H1 (cell line): ENCODE data around the gene PRG2. TPM values are rescaled to one million over a fixed set of nuclear protein-coding genes. Genes with fewer than 3 reads are reported as not detected.

ENCODE experiments used
- CTCF ChIA-PET: fragments of 300-600 bp; sonication (Branson Sonifier 250); formaldehyde crosslinking; loops from one replicate; lab custom pipeline; 2021; ENCODE audit not compliant: partially characterized antibody; lab: Charles Lee
- POLR2A ChIA-PET: fragments of 300-600 bp; sonication (Branson Sonifier 250); formaldehyde crosslinking; loops from one replicate; lab custom pipeline; 2021; ENCODE audit warnings: inconsistent platforms; ENCODE audit not compliant: partially characterized antibody; lab: Charles Lee
- DNase-seq, 2 experiments: peaks; one replicate each; pipeline versions ENCODE4 v3.0.0 to v3.0.0-alpha.2; 2010 to 2022; ENCODE audit warnings: low spot score in 2 of 2, low read depth in 1 of 2, mixed read lengths in 1 of 2
- FAIRE-seq: peaks from 2 replicates; lab custom pipeline; 2011; peaks lifted over from hg19 to GRCh38; lab: Jason Lieb, UNC
- H2AFZ ChIP-seq: 2 replicates; pipeline ENCODE4 v1.8.1; 2012; ENCODE audit warnings: low read length, inconsistent platforms
- H2AK5ac ChIP-seq: 2 replicates; pipeline ENCODE4 v1.6.1; 2013; ENCODE audit warnings: low read depth, low read length
- H2BK120ac ChIP-seq: replicated peaks from 2 replicates; pipeline ENCODE3; 2013; ENCODE audit warnings: low read depth, low read length, inconsistent platforms
- H2BK12ac ChIP-seq: 2 replicates; pipeline ENCODE4 v1.6.1; 2013; ENCODE audit warnings: low read depth, low read length
- H2BK15ac ChIP-seq: 2 replicates; pipeline ENCODE4 v1.6.1; 2013; ENCODE audit warnings: low read length
- H2BK20ac ChIP-seq: 2 replicates; pipeline ENCODE4 v1.6.1; 2013; ENCODE audit warnings: low read length
- H2BK5ac ChIP-seq: 2 replicates; pipeline ENCODE4 v1.6.1; 2013; ENCODE audit warnings: low read depth, low read length
- H3K14ac ChIP-seq: 2 replicates; pipeline ENCODE4 v1.6.1; 2013; ENCODE audit warnings: inconsistent platforms; ENCODE audit not compliant: insufficient read length
- H3K18ac ChIP-seq: 2 replicates; pipeline ENCODE4 v1.6.1; 2013; ENCODE audit warnings: low read length; ENCODE audit errors: extremely low read depth
- H3K23ac ChIP-seq: 2 replicates; pipeline ENCODE4 v1.6.1; 2013; ENCODE audit warnings: inconsistent platforms; ENCODE audit not compliant: insufficient read length
- H3K23me2 ChIP-seq: 2 replicates; pipeline ENCODE4 v1.6.1; 2013; ENCODE audit warnings: low read depth, low read length
- H3K27ac ChIP-seq: 2 replicates; pipeline ENCODE4 v1.6.1; 2011; ENCODE audit warnings: low read depth, low read length, inconsistent platforms
- H3K27me3 ChIP-seq, 4 experiments: replicated peaks in 1 of 4; 1 replicate in 1 of 4; 2 replicates in 3 of 4; pipeline versions ENCODE4 v1.6.1 to v1.8.1; 2011 to 2013; ENCODE audit warnings: low read length in 3 of 4, mild to moderate bottlenecking in 3 of 4, inconsistent platforms in 2 of 4, mixed read lengths in 2 of 4, moderate library complexity in 1 of 4; ENCODE audit not compliant: control insufficient read depth in 3 of 4, insufficient read depth in 3 of 4; ENCODE audit errors: extremely low read depth in 1 of 4
- H3K36me3 ChIP-seq, 4 experiments: 2 replicates each; pipeline versions ENCODE4 v1.6.1 to v1.8.1; 2011 to 2013; ENCODE audit warnings: mild to moderate bottlenecking in 4 of 4, low read length in 3 of 4, moderate library complexity in 2 of 4, control low read depth in 1 of 4, inconsistent platforms in 1 of 4; ENCODE audit not compliant: insufficient read depth in 4 of 4, control insufficient read depth in 2 of 4
- H3K4ac ChIP-seq: replicated peaks from 2 replicates; pipeline ENCODE3; 2013; ENCODE audit warnings: low read length, low read depth, mixed read lengths, inconsistent platforms; ENCODE audit not compliant: insufficient read length
- H3K4me1 ChIP-seq, 4 experiments: replicated peaks in 1 of 4; 1 replicate in 1 of 4; 2 replicates in 3 of 4; pipeline versions ENCODE4 v1.6.1 to v1.8.1; 2011 to 2013; ENCODE audit warnings: low read length in 3 of 4, inconsistent platforms in 2 of 4, mixed read lengths in 1 of 4; ENCODE audit not compliant: insufficient read depth in 4 of 4, control insufficient read depth in 3 of 4
- H3K4me2 ChIP-seq, 2 experiments: 2 replicates each; pipeline versions ENCODE4 v1.6.1 to v1.8.1; 2011 to 2013; ENCODE audit warnings: low read depth in 2 of 2, low read length in 2 of 2, control low read depth in 1 of 2, inconsistent platforms in 1 of 2, mild to moderate bottlenecking in 1 of 2; ENCODE audit not compliant: insufficient read depth in 1 of 2
- H3K4me3 ChIP-seq, 4 experiments: fragments of 200-600, 300-600 bp in 1 of 4; sonication (generic), shearing (Covaris generic), sonication (Bioruptor Twin) in 1 of 4; 2 replicates each; pipeline versions ENCODE4 v1.5.1 to v1.8.1; 2011 to 2016; ENCODE audit warnings: low read length in 4 of 4, low read depth in 3 of 4, control low read depth in 2 of 4, inconsistent platforms in 2 of 4, mild to moderate bottlenecking in 2 of 4, mixed read lengths in 1 of 4, moderate library complexity in 1 of 4; ENCODE audit not compliant: insufficient read depth in 2 of 4; ENCODE audit errors: extremely low read depth in 1 of 4
- H3K56ac ChIP-seq: replicated peaks from 2 replicates; pipeline ENCODE3; 2013; ENCODE audit warnings: low read depth, mild to moderate bottlenecking, mixed read lengths, low read length, inconsistent platforms; ENCODE audit not compliant: insufficient read length
- H3K79me1 ChIP-seq: 2 replicates; pipeline ENCODE4 v1.6.1; 2013; ENCODE audit warnings: low read depth, low read length, control low read depth
- H3K79me2 ChIP-seq, 2 experiments: 2 replicates each; pipeline versions ENCODE4 v1.6.1 to v1.8.1; 2012 to 2013; ENCODE audit warnings: low read length in 2 of 2, mild to moderate bottlenecking in 2 of 2, inconsistent platforms in 1 of 2; ENCODE audit not compliant: insufficient read depth in 2 of 2, control insufficient read depth in 1 of 2
- H3K9ac ChIP-seq, 4 experiments: replicated peaks in 1 of 4; 1 replicate in 1 of 4; 2 replicates in 3 of 4; pipeline versions ENCODE4 v1.6.1 to v1.8.1; 2011 to 2013; ENCODE audit warnings: low read depth in 3 of 4, low read length in 3 of 4, control low read depth in 2 of 4, mild to moderate bottlenecking in 2 of 4, moderate library complexity in 2 of 4, inconsistent platforms in 1 of 4; ENCODE audit errors: extremely low read depth in 1 of 4
- H3K9me3 ChIP-seq, 2 experiments: 2 replicates each; pipeline versions ENCODE4 v1.6.1 to v1.8.1; 2012 to 2013; ENCODE audit warnings: mild to moderate bottlenecking in 2 of 2, moderate library complexity in 2 of 2, control low read depth in 1 of 2, inconsistent platforms in 1 of 2, low read depth in 1 of 2, low read length in 1 of 2, mixed read lengths in 1 of 2; ENCODE audit not compliant: insufficient read depth in 2 of 2
- H4K20me1 ChIP-seq, 2 experiments: replicated peaks in 1 of 2; 2 replicates each; pipeline versions ENCODE3 to v1.8.1; 2011 to 2013; ENCODE audit warnings: inconsistent platforms in 2 of 2, low read length in 2 of 2, mild to moderate bottlenecking in 1 of 2; ENCODE audit not compliant: insufficient read depth in 2 of 2, control insufficient read depth in 1 of 2
- H4K5ac ChIP-seq: 2 replicates; pipeline ENCODE4 v1.6.1; 2013; ENCODE audit warnings: low read length, low read depth, mixed read lengths, inconsistent platforms; ENCODE audit not compliant: insufficient read length
- H4K8ac ChIP-seq: 2 replicates; pipeline ENCODE4 v1.8.0; 2013; ENCODE audit warnings: mild to moderate bottlenecking, moderate library complexity, low read length, inconsistent platforms; ENCODE audit not compliant: insufficient read depth; ENCODE audit errors: extremely low read depth
- H4K91ac ChIP-seq: replicated peaks from 2 replicates; pipeline ENCODE3; 2013; ENCODE audit warnings: low read length, mixed read lengths, inconsistent platforms; ENCODE audit not compliant: insufficient read length
- FOSL1 ChIP-seq: IDR thresholded peaks from 2 replicates; pipeline ENCODE4 v1.6.1; 2011; ENCODE audit warnings: mild to moderate bottlenecking, low read depth, low read length, moderate library complexity; ENCODE audit not compliant: insufficient read depth
- WGBS, 2 experiments: shearing (Covaris generic) in 1 of 2; methylation state at CpG; one replicate each; pipeline versions ENCODE4 v1.1.6 to v1.1.7; 2013 to 2015; ENCODE audit warnings: low lambda C conversion rate in 2 of 2, mixed read lengths in 2 of 2, inconsistent platforms in 1 of 2, low coverage in 1 of 2, missing lambda C conversion rate in 1 of 2; ENCODE audit not compliant: insufficient replicate concordance in 2 of 2, insufficient coverage in 1 of 2, insufficient read length in 1 of 2; ENCODE audit errors: extremely low coverage in 1 of 2, missing lambda C conversion rate in 1 of 2; 5-methylcytosine and 5-hydroxymethylcytosine counted together
- polyA plus RNA-seq, 7 experiments: library from polyadenylated mRNA; depleted of rRNA in 3 of 7; stranded (reverse) in 5 of 7; unstranded in 2 of 7; fragments of >200 nt in 5 of 7; fragments of 200-250 nt in 2 of 7; gene quantifications; 1 replicate in 5 of 7; 2 replicates in 1 of 7; 4 replicates in 1 of 7; pipeline versions ENCODE4 v1.2.1 to v1.2.3, GENCODE V29; 2011 to 2013; ENCODE audit warnings: missing spikeins in 2 of 7, mixed read lengths in 2 of 7
- total RNA-seq: library from RNA; stranded (reverse); fragmentation: NEBNext Ultra II Directional; extraction: Animal tissue kit (Norgen Biotek cat#: 25700); gene quantifications from 2 replicates; pipeline ENCODE4 v1.2.1, GENCODE V29; 2021

PRG2 gene
- total and polyA plus RNA-seq, 2 of the 8 experiments (the other 6 are each of a cell fraction or from before 2014, with no cell fraction given) = 0.32 TPM; not detected in 1

GRCh38 chr11:57342702-57343101, 47.7 kb downstream of the PRG2 start:
- Histone ChIP-seq H3K4me1 (peaks cover 5 to 14% (median 7%) of the 10 kb centered on the region in 4 experiments; a peak in 6 of 7 replicates), H3K9me3 (no peaks in the 10 kb centered on the region), H4K8ac (no peak overlapping the region), H2BK12ac (no peak overlapping the region), H4K91ac (no peak overlapping the region), H3K14ac (no peak overlapping the region), H3K9ac (no peak overlapping the region), H2AFZ (0 out of 2 replicates have a peak overlapping the region, but pooled peaks have one; percentile 18), H2BK5ac (no peak overlapping the region), H2AK5ac (no peak overlapping the region), H3K56ac (no peak overlapping the region), H2BK20ac (no peak overlapping the region), H3K23me2 (no peaks in the 10 kb centered on the region), H3K79me2 (no peaks in the 10 kb centered on the region), H2BK120ac (no peak overlapping the region), H4K20me1 (no peaks in the 10 kb centered on the region), H3K4me3 (no peak overlapping the region), H2BK15ac (no peak overlapping the region), H3K27me3 (peaks cover 0 to 9% (median 4%) of the 10 kb centered on the region in 4 experiments; a peak in 4 of 7 replicates), H3K18ac (no peak overlapping the region), H3K79me1 (no peaks in the 10 kb centered on the region), H3K4ac (no peak overlapping the region), H3K4me2 (no peak overlapping the region), H3K23ac (no peak overlapping the region), H3K27ac (no peak overlapping the region), H3K36me3 (no peaks in the 10 kb centered on the region), H4K5ac (no peak overlapping the region)
- CTCF ChIA-PET = interaction anchor here (0.9 to 6.3 kb wide), 12 partner anchors 10 to 302 kb away, joined by 3 to 49 read pairs (median 4); partner anchors contain the start of gene RTN4RL2
- DNase-seq = no peak
- 83% methylated on average over 11 of the region's 11 CpGs; no CpG with 5 or more reads in 1 of the 2 experiments for WGBS, 2 experiments
- TF ChIP-seq FOSL1 = no peak
- TF ChIP-seq, all 59 proteins: peak for 0
- POLR2A ChIA-PET = interaction anchor here (1.3 to 45.7 kb wide), 3 partner anchors 10 to 296 kb away, joined by 3 to 1279 read pairs (median 5); partner anchors contain the start of gene TNKS1BP1
- FAIRE-seq = no peak
